MM.1S (cell line): ENCODE data around the gene GALM.
"Not testable (repeated sequence)": the region's sequence is repeated elsewhere in the genome, so short reads cannot be mapped to it uniquely, and the experiment has no call there.

Experiments used
- DNase-seq: peaks from one replicate; pipeline ENCODE4 v3.0.0-alpha.2; 2015
- H2AFZ ChIP-seq: fragments of 300-600 bp; sonication (generic); 2 replicates; pipeline ENCODE4 v1.6.0; 2016; ENCODE audit warnings: antibody characterized with exemption, low read length
- H3F3A ChIP-seq: fragments of 300-600 bp; sonication (generic); 2 replicates; pipeline ENCODE4 v1.6.1; 2016; ENCODE audit warnings: mild to moderate bottlenecking, antibody characterized with exemption, low read length, moderate library complexity, mixed read lengths; ENCODE audit not compliant: insufficient read depth
- H3K27ac ChIP-seq: fragments of 300-600 bp; sonication (generic); 2 replicates; pipeline ENCODE4 v1.5.1; 2016; ENCODE audit warnings: mild to moderate bottlenecking, low read length
- H3K27me3 ChIP-seq: fragments of 300-600 bp; sonication (generic); replicated peaks from 2 replicates; pipeline ENCODE4 v1.6.0; 2016; ENCODE audit warnings: low read length; ENCODE audit not compliant: insufficient read depth
- H3K36me3 ChIP-seq: fragments of 300-600 bp; sonication (generic); replicated peaks from 2 replicates; pipeline ENCODE4 v1.6.1; 2016; ENCODE audit warnings: mild to moderate bottlenecking, low read length, mixed read lengths; ENCODE audit not compliant: insufficient read depth
- H3K4me1 ChIP-seq: fragments of 300-600 bp; sonication (generic); 2 replicates; pipeline ENCODE4 v1.6.1; 2016; ENCODE audit warnings: low read length, mixed read lengths
- H3K4me2 ChIP-seq: fragments of 300-600 bp; sonication (generic); 2 replicates; pipeline ENCODE4 v1.6.0; 2016; ENCODE audit warnings: low read depth, low read length
- H3K4me3 ChIP-seq: fragments of 300-600 bp; sonication (generic); 2 replicates; pipeline ENCODE4 v1.5.1; 2016; ENCODE audit warnings: low read length, mixed read lengths
- H3K79me2 ChIP-seq: fragments of 300-600 bp; sonication (generic); 2 replicates; pipeline ENCODE4 v1.6.1; 2016; ENCODE audit warnings: mixed run types, low read length, mixed read lengths
- H3K9ac ChIP-seq: fragments of 300-600 bp; sonication (generic); 2 replicates; pipeline ENCODE4 v1.6.1; 2016; ENCODE audit warnings: low read length, mixed read lengths
- H3K9me2 ChIP-seq: fragments of 300-600 bp; sonication (generic); replicated peaks from 2 replicates; pipeline ENCODE4 v1.6.1; 2016; ENCODE audit warnings: mild to moderate bottlenecking, low read length, mixed read lengths; ENCODE audit not compliant: insufficient read depth
- H3K9me3 ChIP-seq: fragments of 300-600 bp; sonication (generic); replicated peaks from 2 replicates; pipeline ENCODE4 v1.6.1; 2016; ENCODE audit warnings: mild to moderate bottlenecking, low read length, mixed read lengths; ENCODE audit not compliant: insufficient read depth
- H4K20me1 ChIP-seq: fragments of 300-600 bp; sonication (generic); 2 replicates; pipeline ENCODE4 v1.6.1; 2016; ENCODE audit warnings: mild to moderate bottlenecking, low read length, moderate library complexity, mixed read lengths; ENCODE audit not compliant: insufficient read depth
- CTCF ChIP-seq: fragments of 300-600 bp; sonication (generic); IDR thresholded peaks from 2 replicates; pipeline ENCODE4 v1.5.1; 2016; ENCODE audit warnings: antibody characterized with exemption, low read length, mixed read lengths
- EZH2 ChIP-seq: fragments of 300-600 bp; sonication (generic); optimal IDR thresholded peaks from 2 replicates; pipeline ENCODE3; 2017; ENCODE audit warnings: low read depth, mild to moderate bottlenecking, antibody characterized with exemption, low read length, mixed read lengths
- EZH2phosphoT487 ChIP-seq: fragments of 300-600 bp; sonication (generic); IDR thresholded peaks from 2 replicates; pipeline ENCODE4 v1.6.1; 2018; ENCODE audit warnings: antibody characterized with exemption, low read length

GALM gene

DNA sequence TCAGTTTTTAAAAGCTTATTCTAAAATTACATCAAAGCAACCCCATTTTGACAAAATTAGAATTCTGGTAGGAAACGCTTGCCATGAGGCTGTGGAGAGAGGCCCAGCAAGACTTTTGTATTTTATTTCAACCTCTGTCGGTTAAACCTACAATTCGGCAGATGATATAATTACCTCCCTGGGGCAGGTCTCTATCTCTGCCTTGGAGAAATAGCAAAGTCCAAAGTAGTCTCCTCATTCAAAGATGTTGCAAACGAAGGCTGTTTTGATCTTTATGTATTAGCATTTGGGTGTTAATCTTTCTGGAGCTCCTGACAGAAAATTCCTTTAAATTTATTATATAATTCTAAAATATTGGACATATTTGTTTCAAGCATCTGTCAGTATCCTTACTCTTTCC, 35.6 kb downstream of the GALM start:
- no peaks in the 10 kb centered on the region for H4K20me1 ChIP-seq
- DNase-seq: no peak
- H3K27me3 ChIP-seq: no peaks in the 10 kb centered on the region
- TF ChIP-seq CTCF: no peak
- TF ChIP-seq EZH2phosphoT487: no peak
- TF ChIP-seq EZH2: no peak
- H3F3A ChIP-seq: no peaks in the 10 kb centered on the region
- no peaks in the 10 kb centered on the region for H3K4me1 ChIP-seq
- H3K27ac ChIP-seq: no peak overlapping the region
- H3K4me3 ChIP-seq: no peak overlapping the region
- no peak overlapping the region for H2AFZ ChIP-seq
- no peaks in the 10 kb centered on the region for H3K36me3 ChIP-seq
- no peak overlapping the region for H3K4me2 ChIP-seq
- H3K9me3 ChIP-seq: no peaks in the 10 kb centered on the region
- peaks cover 36% of the 10 kb centered on the region for H3K79me2 ChIP-seq
- H3K9ac ChIP-seq: no peak overlapping the region
- H3K9me2 ChIP-seq: no peaks in the 10 kb centered on the region

DNA sequence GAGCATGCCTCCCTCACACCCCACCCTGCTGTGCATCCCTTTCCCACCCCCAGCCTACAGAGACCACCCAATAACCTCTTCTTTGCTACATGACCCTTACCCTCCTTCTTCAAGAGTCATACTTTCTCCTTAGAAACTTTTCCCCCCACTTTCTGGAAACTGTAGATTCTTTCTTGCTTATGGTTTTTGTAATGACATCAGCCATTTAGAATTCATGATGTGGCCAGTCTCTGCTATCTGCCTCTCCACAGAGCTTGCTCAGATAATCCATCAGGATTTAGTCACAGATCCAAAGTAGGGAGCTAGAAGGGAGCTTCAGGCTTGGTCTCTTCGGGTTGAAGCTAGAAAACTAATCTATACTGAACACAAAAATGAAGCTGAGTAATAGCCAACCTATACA, 36.5 kb downstream of the GALM start:
- no peak for DNase-seq
- Histone ChIP-seq H2AFZ (no peak overlapping the region), H3K27me3 (no peaks in the 10 kb centered on the region), H3K9me2 (no peaks in the 10 kb centered on the region), H3K9me3 (no peaks in the 10 kb centered on the region), H3K9ac (no peak overlapping the region), H3K4me1 (peaks cover 5% of the 10 kb centered on the region; the same call in 1 of the 2 replicates), H3K36me3 (no peaks in the 10 kb centered on the region), H3K4me2 (no peak overlapping the region), H3K79me2 (peaks cover 45% of the 10 kb centered on the region), H3K27ac (no peak overlapping the region), H3F3A (peaks cover 3% of the 10 kb centered on the region; the same call in 1 of the 2 replicates), H4K20me1 (no peaks in the 10 kb centered on the region), H3K4me3 (no peak overlapping the region)
- TF ChIP-seq CTCF (no peak), EZH2 (no peak), EZH2phosphoT487 (no peak)

- not testable (repeated sequence) for H3K4me1 ChIP-seq, H2AFZ ChIP-seq, DNase-seq, H3K27me3 ChIP-seq, H3K9me3 ChIP-seq, H3K4me3 ChIP-seq, H3K9me2 ChIP-seq, H3K36me3 ChIP-seq, H3K27ac ChIP-seq, H3K4me2 ChIP-seq, H3F3A ChIP-seq, H3K9ac ChIP-seq, H4K20me1 ChIP-seq
- H3K79me2 ChIP-seq: peaks cover 49% of the 10 kb centered on the region
Measured at GRCh38 chr2:38703336-38703735, 37.4 kb downstream of the GALM start.

GRCh38 chr2:38704664-38705063, 38.8 kb downstream of the GALM start:
- Histone ChIP-seq H2AFZ (no peak overlapping the region), H3F3A (peaks cover 18% of the 10 kb centered on the region), H3K27ac (no peak overlapping the region), H3K79me2 (peaks cover 50% of the 10 kb centered on the region), H4K20me1 (no peaks in the 10 kb centered on the region), H3K4me3 (no peak overlapping the region), H3K4me2 (no peak overlapping the region), H3K4me1 (peaks cover 21% of the 10 kb centered on the region), H3K9me3 (no peaks in the 10 kb centered on the region), H3K9ac (no peak overlapping the region), H3K36me3 (no peaks in the 10 kb centered on the region), H3K27me3 (no peaks in the 10 kb centered on the region), H3K9me2 (no peaks in the 10 kb centered on the region)
- no peak for DNase-seq
- no peak for TF ChIP-seq CTCF
- no peak for TF ChIP-seq EZH2phosphoT487
- TF ChIP-seq EZH2: no peak
